ENCODE data around the gene CHMP2A.
"Not testable (repeated sequence)": the region's sequence is repeated elsewhere in the genome, so short reads cannot be mapped to it uniquely, and the experiment has no call there.

The CHMP2A gene

DNA sequence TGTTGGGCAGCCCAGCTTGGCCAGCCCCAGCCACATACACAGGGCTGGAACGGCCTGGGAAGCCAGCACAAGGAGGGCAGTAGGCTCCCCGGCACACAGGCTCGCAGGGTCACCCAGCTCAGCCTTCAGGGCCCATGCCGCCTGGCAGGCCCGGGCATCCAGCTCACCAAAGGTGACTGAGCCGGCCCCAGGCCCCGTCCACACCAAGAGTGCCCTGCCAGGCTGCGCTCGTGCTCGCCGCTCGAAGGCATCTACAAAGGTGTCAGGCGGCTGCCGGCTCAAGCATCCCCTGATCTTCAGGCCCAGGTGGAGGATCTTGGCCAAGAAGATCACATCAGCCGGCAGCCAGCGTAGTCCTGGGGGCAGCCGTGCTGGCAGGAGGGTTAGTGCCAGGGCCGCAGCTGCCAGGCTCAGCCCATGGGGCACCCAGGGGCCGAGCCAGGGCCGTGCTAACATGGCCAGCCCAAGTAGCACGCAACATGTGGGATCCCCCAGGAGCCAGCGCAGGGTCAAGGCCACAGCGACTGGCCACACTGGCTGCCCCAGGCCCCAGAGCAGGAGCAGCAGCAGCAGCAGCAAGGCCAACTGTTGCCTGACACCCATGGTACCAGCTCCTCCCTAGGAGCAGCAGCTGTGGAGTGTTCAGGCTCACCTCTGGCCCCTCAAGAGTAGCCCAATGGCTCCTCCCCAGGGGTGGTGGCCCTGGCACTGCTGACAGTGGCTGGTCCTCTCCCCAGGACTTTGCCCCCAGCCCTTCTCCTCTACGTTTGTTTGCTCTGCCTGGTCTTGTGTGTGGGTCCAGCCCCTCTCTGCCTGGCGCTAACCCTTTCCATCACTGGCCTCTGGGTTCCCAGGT lies 43.3 kb downstream of the CHMP2A start, which contains the start of gene SLC27A5:
Gene SLC27A5 (minus strand): TSS at position 640 of the 856 bp plus-strand sequence. CDS start 37 bp downstream, at position 603.
- no peak for FAIRE-seq

DNA sequence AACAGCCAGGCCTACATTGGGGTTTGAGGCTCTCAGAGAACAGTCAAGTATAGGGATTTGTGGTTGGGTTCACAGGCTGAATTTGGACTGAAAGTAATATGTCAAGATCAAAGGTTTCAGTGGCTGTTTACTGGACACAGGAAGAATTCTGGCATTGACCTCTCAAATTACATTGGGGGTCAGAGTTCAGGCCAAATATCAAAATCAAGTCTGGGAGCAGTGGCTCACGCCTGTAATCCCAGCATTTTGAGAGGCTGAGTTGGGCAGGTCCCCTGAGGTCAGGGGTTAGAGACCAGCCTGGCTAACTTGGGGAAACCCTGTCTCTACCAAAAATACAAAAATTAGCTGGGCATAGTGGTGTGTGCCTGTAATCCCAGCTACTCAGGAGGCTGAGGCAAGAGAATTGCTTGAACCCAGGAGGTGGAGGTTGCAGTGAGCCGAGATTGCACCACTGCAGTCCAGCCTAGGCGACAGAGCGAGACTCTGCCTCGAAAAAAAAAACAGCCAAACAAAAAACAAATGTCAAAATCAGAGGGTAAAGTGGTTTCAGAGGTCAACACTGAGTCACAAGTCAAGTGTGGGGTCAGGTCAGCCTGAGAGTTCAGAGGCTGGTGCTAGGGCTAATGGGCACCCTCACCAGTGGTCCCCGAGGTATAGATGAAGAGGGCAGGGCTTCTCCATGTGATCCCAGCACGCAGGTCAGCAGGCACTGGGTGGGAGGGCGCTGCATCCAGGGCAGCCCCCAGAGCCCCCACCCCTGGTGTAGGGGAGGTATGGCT lies 44.6 kb downstream of the CHMP2A start:
- DNase-seq (ENCODE audit: low spot score) (no peak), FAIRE-seq (no peak)

More for the DNA sequence above, 43.3 kb downstream of the CHMP2A start, which contains the start of gene SLC27A5:
- no peak for DNase-seq (ENCODE audit: low spot score)

- FAIRE-seq (no peak), DNase-seq (ENCODE audit: low spot score) (no peak)
These were observed 45.2 kb downstream of the CHMP2A start for GRCh38 chr19:58509731-58510083.

DNA sequence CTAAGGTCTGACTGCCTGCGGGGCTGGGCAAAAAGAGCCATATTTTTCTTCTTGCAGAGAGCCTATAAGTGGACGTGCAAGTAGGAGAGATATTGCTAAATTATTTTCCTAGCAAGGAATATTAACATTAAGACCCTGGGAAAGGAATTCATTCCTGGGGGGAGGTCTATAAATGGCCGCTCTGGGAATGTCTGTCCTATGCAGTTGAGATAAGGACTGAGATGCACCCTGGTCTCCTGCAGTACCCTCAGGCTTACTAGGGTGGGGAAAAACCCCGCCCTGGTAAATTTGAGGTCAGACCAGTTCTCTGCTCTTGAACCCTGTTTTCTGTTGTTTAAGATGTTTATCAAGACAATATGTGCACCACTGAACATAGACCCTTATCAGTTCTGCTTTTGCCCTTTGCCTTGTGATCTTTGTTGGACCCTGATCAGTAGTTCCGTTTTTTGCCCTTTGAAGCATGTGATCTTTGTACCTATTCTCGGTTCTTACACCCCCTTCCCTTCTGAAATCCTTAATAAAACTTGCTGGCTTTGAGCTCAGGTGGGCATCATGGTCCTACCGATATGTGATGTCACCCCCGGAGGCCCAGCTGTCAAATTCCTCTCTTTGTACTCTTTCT lies 47.2 kb downstream of the CHMP2A start:
- FAIRE-seq; DNase-seq (ENCODE audit: low spot score): not testable (repeated sequence)
